Adrenal gland (tissue), 5 donors: ENCODE results near the gene SUPT4H1.

Experiments
- POLR2A ChIP-seq, 2 donors: fragments of 450-650 bp; IDR thresholded peaks; one replicate each; pipeline ENCODE4 v1.6.1; 2017; ENCODE audit warnings: antibody characterized with exemption in 2 of 2, mild to moderate bottlenecking in 2 of 2, moderate library complexity in 1 of 2
- TF ChIP-seq, protein P1 (sequence below), 6 experiments: fragments of 450-650 bp in 4 of 6; fragments of 200-600 bp in 2 of 6; sonication (generic) in 1 of 6; IDR thresholded peaks; 1 replicate in 5 of 6; 2 replicates in 1 of 6; pipeline versions ENCODE4 v1.5.1 to v1.8.0; 2016 to 2021; ENCODE audit warnings: antibody characterized with exemption in 6 of 6, mild to moderate bottlenecking in 2 of 6, moderate library complexity in 1 of 6
- donor health status: DM: no; HTN: no; CAD: no.

DNA sequence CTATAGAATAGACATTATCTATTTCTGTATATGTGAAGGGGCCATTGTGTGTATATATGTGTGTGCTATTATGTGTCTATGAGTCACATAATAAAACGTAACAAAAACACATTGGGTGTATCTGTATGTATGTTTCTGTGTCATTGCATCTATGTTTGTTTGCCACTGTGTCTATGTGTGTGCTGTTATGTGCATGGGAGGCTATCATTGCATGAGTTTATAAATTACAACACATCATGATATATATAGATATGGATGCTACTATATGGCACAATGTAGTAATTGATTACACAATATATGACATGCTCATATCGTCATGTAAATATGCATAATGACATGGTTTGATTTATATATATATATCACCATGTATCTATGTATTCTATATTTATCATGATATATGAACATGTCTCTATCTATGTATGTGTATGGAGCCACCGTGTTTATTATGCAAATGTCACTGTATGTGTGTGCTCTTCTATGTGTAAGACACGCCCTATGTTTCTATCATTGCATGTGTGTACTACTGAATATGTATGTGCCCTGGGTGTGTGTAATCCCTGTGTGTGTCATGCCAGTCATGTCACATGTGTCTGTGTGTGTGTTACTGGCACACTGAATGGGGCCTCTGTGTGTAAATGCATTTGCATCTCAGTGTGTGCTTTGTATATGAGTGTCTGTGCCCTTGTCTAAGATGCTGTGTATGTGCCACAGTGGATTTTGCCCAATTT is 22.0 kb downstream of the SUPT4H1 start:
- TF ChIP-seq POLR2A (IDR thresholded peaks at IDR 0.05) = no peak
- TF ChIP-seq, protein P1, sequence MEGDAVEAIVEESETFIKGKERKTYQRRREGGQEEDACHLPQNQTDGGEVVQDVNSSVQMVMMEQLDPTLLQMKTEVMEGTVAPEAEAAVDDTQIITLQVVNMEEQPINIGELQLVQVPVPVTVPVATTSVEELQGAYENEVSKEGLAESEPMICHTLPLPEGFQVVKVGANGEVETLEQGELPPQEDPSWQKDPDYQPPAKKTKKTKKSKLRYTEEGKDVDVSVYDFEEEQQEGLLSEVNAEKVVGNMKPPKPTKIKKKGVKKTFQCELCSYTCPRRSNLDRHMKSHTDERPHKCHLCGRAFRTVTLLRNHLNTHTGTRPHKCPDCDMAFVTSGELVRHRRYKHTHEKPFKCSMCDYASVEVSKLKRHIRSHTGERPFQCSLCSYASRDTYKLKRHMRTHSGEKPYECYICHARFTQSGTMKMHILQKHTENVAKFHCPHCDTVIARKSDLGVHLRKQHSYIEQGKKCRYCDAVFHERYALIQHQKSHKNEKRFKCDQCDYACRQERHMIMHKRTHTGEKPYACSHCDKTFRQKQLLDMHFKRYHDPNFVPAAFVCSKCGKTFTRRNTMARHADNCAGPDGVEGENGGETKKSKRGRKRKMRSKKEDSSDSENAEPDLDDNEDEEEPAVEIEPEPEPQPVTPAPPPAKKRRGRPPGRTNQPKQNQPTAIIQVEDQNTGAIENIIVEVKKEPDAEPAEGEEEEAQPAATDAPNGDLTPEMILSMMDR (IDR thresholded peaks at IDR 0.05) = no peak
